CD4-positive, alpha-beta T cell treated with Interleukin-15 for 4 hours (primary cell): Measurements from ENCODE around the gene CTNNA3.

Experiments
- DNase-seq: peaks from one replicate; pipeline ENCODE4 v3.0.0-alpha.2; 2020; ENCODE audit warnings: low spot score

CTNNA3 gene

GRCh38 chr10:66929375-66929774, 766.6 kb downstream of the CTNNA3 start:
- DNase-seq, result no peak

DNA sequence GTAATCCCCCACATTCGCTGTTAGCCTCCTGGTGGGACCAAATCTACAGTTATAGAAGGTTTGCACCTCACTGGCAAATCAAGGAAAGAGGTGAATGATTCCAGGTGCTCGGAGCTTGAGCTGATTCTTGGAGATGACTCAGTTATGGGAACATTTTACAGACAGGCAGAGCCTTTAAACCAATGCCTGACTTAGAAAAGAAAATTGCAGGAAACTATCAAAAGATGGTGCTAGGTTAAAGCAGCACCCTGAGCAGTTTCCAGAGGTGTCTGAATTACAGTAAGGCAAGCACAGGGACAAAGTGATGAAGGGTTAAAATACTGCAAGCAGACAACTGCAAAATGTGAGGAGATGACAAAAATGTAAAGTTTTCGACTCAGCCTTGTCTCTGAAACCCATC, 767.2 kb downstream of the CTNNA3 start:
- DNase-seq, result no peak

DNA sequence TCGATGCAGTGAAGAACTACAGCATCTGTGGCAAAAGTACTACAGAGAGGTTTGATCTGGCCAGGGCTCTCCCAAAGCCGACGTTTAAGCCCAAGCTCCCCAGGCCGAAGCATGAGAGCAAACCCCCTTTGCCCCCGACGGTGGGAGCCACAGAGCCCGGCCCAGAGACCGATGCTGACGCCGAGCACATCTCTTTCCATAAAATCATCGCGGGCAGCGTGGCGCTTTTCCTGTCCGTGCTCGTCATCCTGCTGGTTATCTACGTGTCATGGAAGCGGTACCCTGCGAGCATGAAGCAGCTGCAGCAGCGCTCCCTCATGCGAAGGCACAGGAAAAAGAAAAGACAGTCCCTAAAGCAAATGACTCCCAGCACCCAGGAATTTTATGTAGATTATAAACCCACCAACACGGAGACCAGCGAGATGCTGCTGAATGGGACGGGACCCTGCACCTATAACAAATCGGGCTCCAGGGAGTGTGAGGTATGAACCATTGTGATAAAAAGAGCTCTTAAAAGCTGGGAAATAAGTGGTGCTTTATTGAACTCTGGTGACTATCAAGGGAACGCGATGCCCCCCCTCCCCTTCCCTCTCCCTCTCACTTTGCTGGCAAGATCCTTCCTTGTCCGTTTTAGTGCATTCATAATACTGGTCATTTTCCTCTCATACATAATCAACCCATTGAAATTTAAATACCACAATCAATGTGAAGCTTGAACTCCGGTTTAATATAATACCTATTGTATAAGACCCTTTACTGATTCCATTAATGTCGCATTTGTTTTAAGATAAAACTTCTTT, 767.8 kb downstream of the CTNNA3 start:
- DNase-seq, result no peak

DNA sequence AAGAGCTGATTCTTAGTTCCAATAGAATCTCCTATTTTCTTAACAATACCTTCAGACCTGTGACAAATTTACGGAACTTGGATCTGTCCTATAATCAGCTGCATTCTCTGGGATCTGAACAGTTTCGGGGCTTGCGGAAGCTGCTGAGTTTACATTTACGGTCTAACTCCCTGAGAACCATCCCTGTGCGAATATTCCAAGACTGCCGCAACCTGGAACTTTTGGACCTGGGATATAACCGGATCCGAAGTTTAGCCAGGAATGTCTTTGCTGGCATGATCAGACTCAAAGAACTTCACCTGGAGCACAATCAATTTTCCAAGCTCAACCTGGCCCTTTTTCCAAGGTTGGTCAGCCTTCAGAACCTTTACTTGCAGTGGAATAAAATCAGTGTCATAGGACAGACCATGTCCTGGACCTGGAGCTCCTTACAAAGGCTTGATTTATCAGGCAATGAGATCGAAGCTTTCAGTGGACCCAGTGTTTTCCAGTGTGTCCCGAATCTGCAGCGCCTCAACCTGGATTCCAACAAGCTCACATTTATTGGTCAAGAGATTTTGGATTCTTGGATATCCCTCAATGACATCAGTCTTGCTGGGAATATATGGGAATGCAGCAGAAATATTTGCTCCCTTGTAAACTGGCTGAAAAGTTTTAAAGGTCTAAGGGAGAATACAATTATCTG, 768.6 kb downstream of the CTNNA3 start:
- no peak for DNase-seq

DNA sequence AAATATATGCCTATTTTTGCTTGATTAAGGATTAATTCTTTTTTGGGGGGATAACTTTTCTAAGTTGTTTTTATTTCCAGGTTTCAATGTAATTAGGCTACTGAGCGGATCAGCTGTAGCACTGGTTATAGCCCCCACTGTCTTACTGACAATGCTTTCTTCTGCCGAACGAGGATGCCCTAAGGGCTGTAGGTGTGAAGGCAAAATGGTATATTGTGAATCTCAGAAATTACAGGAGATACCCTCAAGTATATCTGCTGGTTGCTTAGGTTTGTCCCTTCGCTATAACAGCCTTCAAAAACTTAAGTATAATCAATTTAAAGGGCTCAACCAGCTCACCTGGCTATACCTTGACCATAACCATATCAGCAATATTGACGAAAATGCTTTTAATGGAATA, 769.2 kb downstream of the CTNNA3 start:
- DNase-seq, result no peak

GRCh38 chr10:66925896-66926715, 769.9 kb downstream of the CTNNA3 start, which contains the start of gene LRRTM3:
LRRTM3 (plus strand) TSS chr10:66926036.
- DNase-seq, result peak; percentile 1

DNA sequence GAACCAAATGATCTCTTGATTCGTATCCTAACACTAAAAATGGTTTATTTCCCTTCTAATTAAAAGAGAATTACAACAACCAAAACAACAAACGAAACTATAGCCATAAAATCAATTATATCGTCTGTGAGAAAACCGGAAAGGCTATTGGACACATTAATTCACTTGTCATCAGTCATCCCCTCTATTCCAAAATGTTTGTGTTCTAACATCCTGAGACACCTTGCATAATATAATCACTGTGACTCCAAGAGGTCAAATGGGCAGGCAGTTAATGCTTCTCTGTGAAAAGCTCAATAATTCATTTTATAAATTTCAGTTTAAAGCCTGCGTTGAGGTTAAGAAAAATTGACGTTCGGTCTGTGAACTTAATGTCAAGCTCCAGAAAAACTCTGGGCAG, 770.6 kb downstream of the CTNNA3 start:
- no peak for DNase-seq

DNA sequence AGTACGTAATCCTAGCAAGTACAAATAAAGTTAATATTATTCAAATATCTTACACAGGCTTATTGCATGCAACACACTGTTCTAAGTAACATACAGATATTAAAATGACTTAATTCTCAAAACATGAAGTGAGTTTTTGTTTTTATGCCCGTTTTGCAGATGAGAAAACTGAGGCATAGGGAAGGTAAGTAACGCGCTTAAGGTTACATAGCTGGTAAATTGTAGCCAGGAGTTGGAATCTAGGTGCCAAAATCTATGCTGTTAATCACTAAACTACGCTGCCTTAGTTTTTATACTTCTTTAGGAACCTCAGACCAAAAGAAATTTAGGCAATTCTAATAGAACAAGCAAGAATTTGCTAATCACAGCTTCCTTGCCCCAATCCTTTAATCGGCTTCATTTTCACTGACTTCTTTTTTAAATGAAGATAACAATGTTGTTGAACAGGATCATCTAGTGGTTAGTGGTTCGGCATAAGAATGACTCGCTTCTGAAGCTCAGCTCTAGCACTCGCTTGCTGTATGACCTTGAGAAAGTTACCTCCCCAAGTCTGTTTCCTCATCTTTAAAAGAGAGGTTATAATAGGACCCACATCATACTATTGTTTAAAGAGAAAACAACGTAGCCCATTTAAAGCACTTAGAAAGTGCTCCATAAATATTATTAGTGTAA, 771.2 kb downstream of the CTNNA3 start:
- DNase-seq, result no peak

DNA sequence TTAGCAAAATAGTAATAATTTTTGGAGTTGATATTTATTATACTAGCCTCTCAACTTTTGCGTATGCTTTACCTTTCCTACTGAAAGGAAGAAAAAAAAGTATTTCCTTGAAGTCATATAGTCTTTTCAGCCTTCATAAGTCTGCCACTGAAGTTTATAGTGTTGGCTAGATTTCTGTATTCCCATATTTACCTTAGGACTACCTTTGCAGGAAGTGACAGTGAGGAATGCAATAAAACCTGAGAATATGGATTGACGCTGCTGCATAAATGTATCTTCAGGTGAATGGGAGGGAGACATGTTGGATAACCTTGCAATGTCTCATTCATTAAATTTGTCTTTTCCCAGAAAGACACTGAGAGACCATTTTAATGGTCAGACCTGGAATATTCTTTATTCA, 776.7 kb downstream of the CTNNA3 start:
- DNase-seq, result no peak

DNA sequence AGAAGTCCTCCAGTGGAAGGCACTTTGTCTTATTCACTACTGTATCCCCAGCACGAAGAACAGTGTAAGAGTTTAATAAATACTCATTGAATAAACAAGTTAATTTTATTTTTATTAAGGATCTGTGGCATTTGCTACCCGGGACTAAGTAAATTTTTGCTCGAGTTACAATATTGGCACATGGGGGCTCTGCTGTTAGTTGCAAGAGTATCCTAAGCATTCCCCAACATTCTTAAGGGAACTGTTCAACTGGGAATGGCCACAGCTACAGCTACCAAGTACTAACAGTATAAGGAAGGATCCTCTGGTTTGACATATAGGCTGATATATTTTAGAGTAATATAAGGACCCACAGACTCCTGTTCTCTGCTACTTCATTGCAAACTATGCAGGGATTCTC, 778.9 kb downstream of the CTNNA3 start:
- DNase-seq, result no peak

DNA sequence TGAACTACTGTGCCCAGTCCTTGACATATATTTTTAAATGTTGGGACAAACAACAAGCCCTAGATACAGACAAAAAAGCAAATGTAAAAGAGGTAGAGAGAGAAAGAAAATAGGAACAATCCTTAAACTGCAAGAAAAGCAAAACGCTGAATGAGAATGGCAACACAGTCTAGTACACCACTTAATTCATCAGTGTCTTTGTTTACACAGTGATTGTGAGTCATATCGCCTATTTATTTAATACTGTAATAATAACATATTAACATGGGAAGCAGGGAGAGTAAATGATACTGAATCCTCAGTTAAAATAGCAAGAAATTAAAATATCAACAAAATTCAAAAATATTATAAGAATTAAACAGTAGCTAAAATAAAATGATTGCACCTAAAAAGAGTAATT, 780.0 kb downstream of the CTNNA3 start:
- DNase-seq, result no peak

GRCh38 chr10:66910671-66911070, 785.3 kb downstream of the CTNNA3 start:
- DNase-seq, result no peak

DNA sequence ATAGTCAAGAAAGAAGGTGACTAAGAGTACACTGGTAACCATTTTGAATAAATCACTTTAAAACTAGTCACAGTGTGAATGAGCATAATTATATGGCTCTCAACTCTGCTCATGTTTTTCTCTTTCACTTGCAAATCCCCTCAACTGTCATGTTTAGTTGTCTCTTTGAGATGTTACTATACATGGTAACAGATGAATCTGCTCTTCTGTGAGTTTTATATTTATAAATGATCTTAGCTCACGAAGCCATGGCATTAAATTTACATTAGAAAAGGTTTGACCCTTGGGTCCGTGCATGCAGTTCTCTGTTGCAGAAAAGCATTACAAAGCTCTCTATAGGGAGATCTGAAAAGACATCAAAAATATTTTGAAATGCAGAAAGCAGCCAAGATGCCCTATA, 803.1 kb downstream of the CTNNA3 start:
- DNase-seq, result no peak

GRCh38 chr10:66888237-66888636, 807.8 kb downstream of the CTNNA3 start:
- DNase-seq, result no peak

DNA sequence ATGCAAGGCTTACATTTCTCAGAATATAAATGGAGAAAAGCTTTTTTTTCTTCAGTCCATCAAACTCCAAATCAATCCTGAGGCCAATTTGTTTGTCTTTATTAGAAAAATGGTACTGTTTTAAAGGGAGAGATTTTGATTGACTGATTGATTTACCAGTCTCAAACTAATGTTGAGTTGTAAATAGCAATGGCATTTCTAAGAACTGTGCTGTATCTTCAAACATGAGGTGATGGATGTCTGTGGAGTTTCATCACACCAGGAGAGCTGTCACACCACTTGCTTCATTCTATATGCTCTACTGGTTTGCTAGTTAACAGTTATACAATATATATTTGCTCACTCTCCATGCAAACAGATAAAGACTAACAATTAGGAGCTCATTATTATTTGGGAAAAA, 809.1 kb downstream of the CTNNA3 start:
- DNase-seq, result no peak

GRCh38 chr10:66882271-66882670, 813.7 kb downstream of the CTNNA3 start:
- DNase-seq, result no peak

- DNase-seq, result no peak
These were observed 814.2 kb downstream of the CTNNA3 start for GRCh38 chr10:66881814-66882213.

GRCh38 chr10:66880826-66881225, 815.2 kb downstream of the CTNNA3 start:
- no peak for DNase-seq

GRCh38 chr10:66880292-66880691, 815.7 kb downstream of the CTNNA3 start:
- DNase-seq, result no peak

- DNase-seq, result no peak
These were observed 818.6 kb downstream of the CTNNA3 start for GRCh38 chr10:66877361-66877760.

GRCh38 chr10:66869635-66870034, 826.4 kb downstream of the CTNNA3 start:
- DNase-seq, result no peak

DNA sequence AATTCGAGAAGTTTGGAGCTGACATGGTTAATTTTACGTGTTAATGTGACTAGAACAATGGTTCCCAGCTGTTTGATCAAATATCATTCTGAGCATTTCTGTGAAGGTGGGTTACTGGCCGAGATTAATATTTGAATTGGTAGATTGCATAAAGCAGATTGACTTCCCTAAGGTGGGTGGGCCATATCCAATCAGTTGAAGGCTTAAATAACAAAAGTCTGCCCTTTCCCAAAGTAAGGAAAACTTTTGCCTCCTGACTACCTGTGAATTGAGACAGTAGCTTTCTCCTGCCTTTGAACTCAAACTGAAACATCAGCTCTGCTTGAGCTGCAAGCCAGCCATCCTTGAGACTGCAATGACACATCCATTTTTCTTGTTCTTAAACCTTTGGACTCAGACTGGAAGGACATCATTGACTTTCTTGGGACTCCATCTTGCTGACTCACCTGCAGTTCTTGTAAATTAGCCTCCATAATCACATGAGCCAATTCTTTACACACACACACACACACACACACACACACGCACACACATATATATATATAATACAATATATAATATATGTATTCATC, 833.2 kb downstream of the CTNNA3 start:
- no peak for DNase-seq
